Testis (tissue), 2 donors: ENCODE results near the gene COL11A2.

Experiments
- CTCF ChIP-seq, 3 experiments: fragments of 450-650 bp in 2 of 3; fragments of 200-600 bp in 1 of 3; sonication (generic) in 1 of 3; IDR thresholded peaks; one replicate each; pipeline ENCODE4 v1.5.1; 2016 to 2019; ENCODE audit warnings: antibody characterized with exemption in 3 of 3, mild to moderate bottlenecking in 2 of 3, moderate library complexity in 1 of 3
- POLR2A ChIP-seq: fragments of 450-650 bp; IDR thresholded peaks from one replicate; pipeline ENCODE4 v1.6.1; 2017; ENCODE audit warnings: antibody characterized with exemption, mild to moderate bottlenecking, moderate library complexity

- no peak for TF ChIP-seq CTCF (IDR thresholded peaks at IDR 0.05)
- TF ChIP-seq POLR2A: no peak
These were observed 17.6 kb upstream of the COL11A2 start for GRCh38 chr6:33209856-33210255.
